K562 (cell line): Measurements from ENCODE around the gene GPR107. TPM values are rescaled to one million over a fixed set of nuclear protein-coding genes. Genes with fewer than 3 reads are reported as not detected.
A peak's percentile ranks its signal among the peaks of the same experiment; 100 is the strongest.

Source experiments
- ATAC-seq: fragments of 200-7000 bp; cut with Tn5 transposase; 3 replicates; pipeline ENCODE4 v1.9.1; 2020; ENCODE audit warnings: moderate library complexity
- BruUV-seq: library from RNA; stranded (reverse); fragments of 400-500 nt; replicated peaks from 2 replicates; lab custom pipeline; 2021; lab: Mats Ljungman, UMichigan
- CTCF ChIA-PET: fragments of 300-600 bp; formaldehyde crosslinking; extraction: SDS; loops from one replicate; lab custom pipeline; 2021; ENCODE audit warnings: low intra/inter-chr PET ratio; lab: Yijun Ruan, JAX
- POLR2A ChIA-PET: fragments of 300-600, 350-650 bp; sonication (Branson Sonifier 250); formaldehyde crosslinking; extraction: SDS; loops from one replicate; lab custom pipeline; 2021; ENCODE audit warnings: antibody characterized with exemption, inconsistent platforms; lab: Yijun Ruan, JAX
- DNase-seq, 4 experiments: peaks; one replicate each; pipeline versions ENCODE4 v3.0.0 to v3.0.0-alpha.2; 2011 to 2018; ENCODE audit warnings: low spot score in 3 of 4, mixed read lengths in 3 of 4; ENCODE audit errors: extremely low read depth in 1 of 4
- FAIRE-seq: peaks from 2 replicates; lab custom pipeline; 2011; peaks lifted over from hg19 to GRCh38; lab: Jason Lieb, UNC
- H2AFZ ChIP-seq: 2 replicates; pipeline ENCODE4 v1.6.0; 2011; ENCODE audit warnings: low read depth, low read length, control low read depth, inconsistent platforms
- H3K27ac ChIP-seq: fragments of 200-600 bp; 3 replicates; pipeline ENCODE4 v1.8.0; 2011; ENCODE audit warnings: low read depth, mild to moderate bottlenecking, control low read depth, inconsistent platforms, low read length, moderate library complexity, mixed read lengths; ENCODE audit errors: extremely low read depth
- H3K27me3 ChIP-seq, 2 experiments: fragments of 300-600 bp in 1 of 2; 2 replicates in 1 of 2; 3 replicates in 1 of 2; pipeline versions ENCODE4 v1.6.0 to v1.8.0; 2011; ENCODE audit warnings: inconsistent platforms in 2 of 2, low read length in 2 of 2, mild to moderate bottlenecking in 1 of 2, mixed read lengths in 1 of 2, moderate library complexity in 1 of 2; ENCODE audit not compliant: control insufficient read depth in 2 of 2, insufficient read depth in 2 of 2
- H3K36me3 ChIP-seq: fragments of 300-600 bp; 3 replicates; pipeline ENCODE4 v1.8.0; 2011; ENCODE audit warnings: mild to moderate bottlenecking, low read length, inconsistent platforms; ENCODE audit not compliant: control insufficient read depth, insufficient read depth
- H3K4me1 ChIP-seq, 2 experiments: fragments of 200-600 bp in 1 of 2; replicated peaks in 1 of 2; 2 replicates in 1 of 2; 3 replicates in 1 of 2; pipeline versions ENCODE4 v1.5.1 to v1.8.0; 2011; ENCODE audit warnings: inconsistent platforms in 2 of 2, low read length in 2 of 2, mild to moderate bottlenecking in 1 of 2, mixed read lengths in 1 of 2, moderate library complexity in 1 of 2; ENCODE audit not compliant: control insufficient read depth in 2 of 2, insufficient read depth in 2 of 2
- H3K4me2 ChIP-seq: 2 replicates; pipeline ENCODE4 v1.6.1; 2011; ENCODE audit warnings: low read length, control low read depth, inconsistent platforms, mixed read lengths; ENCODE audit not compliant: insufficient read depth
- H3K4me3 ChIP-seq: fragments of 200-600 bp; sonication (generic), shearing (Covaris generic); 2 replicates; pipeline ENCODE4 v1.5.1; 2016; ENCODE audit warnings: control low read depth, inconsistent platforms
- H3K79me2 ChIP-seq: fragments of 200-600 bp; 3 replicates; pipeline ENCODE4 v1.8.0; 2011; ENCODE audit warnings: low read length, inconsistent platforms; ENCODE audit not compliant: control insufficient read depth, insufficient read depth
- H3K9ac ChIP-seq, 2 experiments: 2 replicates each; pipeline versions ENCODE4 v1.6.0 to v1.6.1; 2011; ENCODE audit warnings: low read depth in 2 of 2, low read length in 2 of 2, control low read depth in 1 of 2, inconsistent platforms in 1 of 2, mild to moderate bottlenecking in 1 of 2, mixed read lengths in 1 of 2; ENCODE audit not compliant: insufficient read depth in 1 of 2
- H3K9me1 ChIP-seq: one replicate; pipeline ENCODE4 v1.6.0; 2011; ENCODE audit warnings: inconsistent platforms, mild to moderate bottlenecking, low read length, moderate library complexity; ENCODE audit not compliant: control insufficient read depth, insufficient read depth
- H3K9me3 ChIP-seq: replicated peaks from 2 replicates; pipeline ENCODE4 v1.5.1; 2011; ENCODE audit warnings: low read depth, low read length, inconsistent platforms; ENCODE audit not compliant: control insufficient read depth, insufficient read depth
- H4K20me1 ChIP-seq: replicated peaks from 2 replicates; pipeline ENCODE4 v1.6.1; 2011; ENCODE audit warnings: low read length, inconsistent platforms, mixed read lengths; ENCODE audit not compliant: control insufficient read depth, insufficient read depth
- ZBTB40 ChIP-seq, 2 experiments: fragments of 450-650 bp in 1 of 2; sonication (generic) in 1 of 2; formaldehyde crosslinking in 1 of 2; IDR thresholded peaks; 2 replicates each; pipeline versions ENCODE4 v1.7.1 to v1.9.0; 2016 to 2022; ENCODE audit warnings: inconsistent platforms in 1 of 2, mild to moderate bottlenecking in 1 of 2, missing genetic modification reagents in 1 of 2
- ZNF124 ChIP-seq: sonication (generic); formaldehyde crosslinking; IDR thresholded peaks from 2 replicates; pipeline ENCODE4 v1.8.1; 2022; ENCODE audit warnings: missing genetic modification reagents
- WGBS: fragments of 100-300 bp; shearing (Covaris generic); methylation state at CpG from one replicate; pipeline ENCODE4 v1.1.6; 2016; ENCODE audit warnings: low coverage, mixed read lengths; ENCODE audit not compliant: insufficient coverage; ENCODE audit errors: missing lambda C conversion rate; 5-methylcytosine and 5-hydroxymethylcytosine counted together
- in situ Hi-C: fragments of 300-500 bp; cut with MboI; formaldehyde crosslinking; loops from 4 replicates; pipeline ENCODE4 v1.15.0; 2018; ENCODE audit warnings: inconsistent platforms, mixed read lengths
- intact Hi-C: fragments of 100-400 bp; cut with micrococcal nuclease; formaldehyde crosslinking; loops from 2 replicates; pipeline ENCODE4 v1.14.2; 2022
- polyA plus RNA-seq, 8 experiments: library from polyadenylated mRNA; depleted of rRNA in 4 of 8; stranded (reverse) in 5 of 8; unstranded in 3 of 8; fragments of >200 nt; fragmentation: Nextera tagmentation in 2 of 8; fragmentation: Illumina TruSeq in 1 of 8; extraction: Ambion mirVana in 2 of 8; extraction: Trizol in 1 of 8; gene quantifications; 2 replicates each; pipeline versions ENCODE4 v1.2.1 to v1.2.3, GENCODE V29; 2011 to 2014; ENCODE audit warnings: inconsistent platforms in 1 of 8, missing spikeins in 1 of 8
- total RNA-seq, 7 experiments: library from RNA; depleted of rRNA in 6 of 7; stranded (reverse); fragments of >200 nt in 6 of 7; fragmentation: Illumina TruSeq in 2 of 7; extraction: Trizol in 2 of 7; gene quantifications; 2 replicates each; pipeline versions ENCODE4 v1.2.1 to v1.2.3, GENCODE V29; 2011 to 2021; ENCODE audit warnings: low replicate concordance in 1 of 7

Gene GPR107
- total and polyA plus RNA-seq, 9 of the 15 experiments (the other 6 are each of a cell fraction or from before 2014, with no cell fraction given), result 3.2 to 34.6 (median 14.4) TPM

DNA sequence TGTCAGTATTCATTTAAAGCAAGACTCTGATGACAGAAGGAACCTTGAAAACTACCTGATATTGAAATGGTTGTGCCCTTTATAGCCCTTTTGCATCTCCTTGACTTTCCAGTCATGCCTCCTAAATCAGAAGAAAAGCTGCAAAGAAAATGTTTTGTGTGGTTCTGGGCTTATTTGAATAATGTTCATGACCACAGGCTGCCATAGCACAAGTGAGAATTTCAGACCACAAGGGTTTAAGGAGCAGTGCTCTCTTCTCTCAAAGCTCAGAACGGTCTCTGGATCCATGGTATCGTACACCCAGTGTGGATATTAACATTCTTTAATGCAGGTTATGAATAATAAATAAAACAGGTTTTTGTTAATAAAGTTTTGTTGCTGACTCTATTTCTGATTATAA lies 54.2 kb downstream of the GPR107 start:
- CTCF ChIA-PET, result interaction anchor here (1.5 to 3.5 kb wide), 2 partner anchors 128 to 236 kb away, joined by 11 to 29 read pairs; no protein-coding TSS in a partner anchor
- no peak overlapping the region for H2AFZ ChIP-seq
- no peaks in the 10 kb centered on the region for H3K9me3 ChIP-seq
- no peaks in the 10 kb centered on the region for H3K9me1 ChIP-seq
- H3K79me2 ChIP-seq, result no peaks in the 10 kb centered on the region
- intact Hi-C loops, result loop anchor here (2.0 kb wide), 2 partner anchors 129 to 235 kb away; no protein-coding TSS in a partner anchor
- peaks cover 66% of the 10 kb centered on the region for H3K36me3 ChIP-seq
- POLR2A ChIA-PET, result no interaction called here
- H3K4me1 ChIP-seq, result peaks cover 8 to 15% of the 10 kb centered on the region in 2 experiments
- in situ Hi-C loops, result no loop called here
- H3K9ac ChIP-seq, result no peak overlapping the region
- no peak overlapping the region for H3K27ac ChIP-seq
- no TSS peak for BruUV-seq
- H4K20me1 ChIP-seq, result peaks cover 9% of the 10 kb centered on the region
- DNase-seq (no peak), ATAC-seq (no peak), FAIRE-seq (peak; percentile 15)
- WGBS, result 97% methylated on average over 2 of the region's 2 CpGs
- H3K4me3 ChIP-seq, result no peak overlapping the region
- no peak overlapping the region for H3K4me2 ChIP-seq
- TF ChIP-seq ZNF124, result no peak
- peak; percentile 54 for TF ChIP-seq ZBTB40 (IDR thresholded peaks at IDR 0.05)
- TF ChIP-seq ZBTB40 (CRISPR knock-in tag; IDR thresholded peaks at IDR 0.05), result no peak
- H3K27me3 ChIP-seq, result no peaks in the 10 kb centered on the region
